ENCODE data around the gene HOXA6. TPM values are rescaled to one million over a fixed set of nuclear protein-coding genes. Genes with fewer than 3 reads are reported as not detected.

Gene HOXA6
- total RNA-seq, 2 experiments from 2014 or later, result not detected

GRCh38 chr7:27117887-27118491, 29.6 kb downstream of the HOXA6 start:
- H3K4me1 Mint-ChIP-seq (ENCODE audit: low read depth), result no peaks in the 10 kb centered on the region
- no peaks in the 10 kb centered on the region for H3K4me1 ChIP-seq (ENCODE audit: insufficient read depth, low read length)
- CTCF ChIA-PET, result no interaction called here
- peaks cover 27% of the 10 kb centered on the region for H3K27me3 Mint-ChIP-seq
- ATAC-seq (ENCODE audit: poor library complexity), result no peak
- DNase-seq, result no peak
- H3K27me3 ChIP-seq (ENCODE audit: control insufficient read depth in 1 of 2, insufficient read depth in 2 of 2, low read length in 2 of 2), result peaks cover 0 to 5% of the 10 kb centered on the region in 2 experiments
- H3K9me3 Mint-ChIP-seq, result no peaks in the 10 kb centered on the region
- H3K4me3 Mint-ChIP-seq, result no peak overlapping the region
- no peaks in the 10 kb centered on the region for H3K36me3 Mint-ChIP-seq (ENCODE audit: low read depth)
- no peak overlapping the region for H3K27ac ChIP-seq (ENCODE audit: low read depth in 1 of 2, low read length in 2 of 2)
- no peaks in the 10 kb centered on the region for H3K36me3 ChIP-seq (ENCODE audit: insufficient read depth, low read length)
- intact Hi-C loops (cut with DNase I, micrococcal nuclease), result no loop called here
- no peak overlapping the region for H3K27ac Mint-ChIP-seq
- H3K9me3 ChIP-seq (ENCODE audit: control insufficient read depth in 1 of 2, insufficient read depth in 1 of 2, low read length in 2 of 2), result peaks cover 0 to 8% of the 10 kb centered on the region in 2 experiments
- no peak for TF ChIP-seq CTCF (IDR thresholded peaks at IDR 0.05)
- no peak overlapping the region for H3K4me3 ChIP-seq (ENCODE audit: low read length)
- POLR2A ChIA-PET, result no interaction called here

DNA sequence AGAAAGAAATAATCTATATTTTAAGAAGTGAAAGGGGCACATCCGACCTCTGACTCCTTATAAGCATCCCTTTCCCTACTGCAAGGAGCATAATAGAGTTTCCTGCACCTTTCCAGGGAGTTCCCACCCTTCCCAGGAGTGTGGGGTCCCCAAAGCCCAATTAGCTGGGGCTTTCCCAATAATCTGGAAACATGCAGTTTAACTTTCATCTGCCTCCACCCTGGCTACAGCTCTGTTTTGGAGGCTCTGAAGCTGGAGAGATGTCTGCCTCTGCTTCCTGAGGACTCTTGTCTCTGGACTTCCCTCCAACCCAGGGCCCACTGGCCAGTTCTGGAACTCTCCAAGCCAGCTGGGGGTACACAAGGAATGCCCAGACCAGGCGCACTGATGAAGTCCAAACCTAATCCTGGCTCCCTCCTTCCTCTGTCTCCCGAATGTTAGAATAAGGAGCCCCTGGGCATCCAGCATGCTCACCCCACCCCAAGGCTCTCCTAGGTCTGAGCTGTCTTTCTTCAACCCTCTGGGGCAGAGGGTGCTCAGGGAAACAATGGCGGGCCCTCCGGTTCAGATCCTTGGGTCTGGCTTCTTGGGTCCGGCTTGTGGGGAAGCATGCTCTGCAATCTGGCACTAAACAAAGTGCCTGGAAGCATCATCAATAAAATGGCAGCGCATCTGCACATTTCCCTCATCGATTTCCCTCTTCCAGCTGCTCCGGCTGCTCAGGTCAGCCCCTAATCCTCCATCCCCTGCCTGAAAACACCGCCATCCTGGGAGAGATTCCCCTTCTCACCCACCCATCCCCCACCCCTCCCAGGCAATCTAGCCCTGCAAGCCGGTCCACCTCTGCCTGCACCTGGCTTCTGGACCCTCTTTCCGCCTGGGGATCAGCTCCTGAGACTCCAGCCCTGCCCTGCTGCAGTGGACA, 30.4 kb downstream of the HOXA6 start:
- H3K27me3 ChIP-seq (ENCODE audit: control insufficient read depth in 1 of 2, insufficient read depth in 2 of 2, low read length in 2 of 2), result peaks cover 0 to 5% of the 10 kb centered on the region in 2 experiments
- no peak overlapping the region for H3K27ac Mint-ChIP-seq
- H3K4me1 ChIP-seq (ENCODE audit: insufficient read depth, low read length), result no peaks in the 10 kb centered on the region
- POLR2A ChIA-PET, result no interaction called here
- TF ChIP-seq CTCF (IDR thresholded peaks at IDR 0.05), result no peak
- no peaks in the 10 kb centered on the region for H3K9me3 Mint-ChIP-seq
- H3K36me3 Mint-ChIP-seq (ENCODE audit: low read depth), result no peaks in the 10 kb centered on the region
- no peaks in the 10 kb centered on the region for H3K4me1 Mint-ChIP-seq (ENCODE audit: low read depth)
- peaks cover 27% of the 10 kb centered on the region for H3K27me3 Mint-ChIP-seq
- no peak overlapping the region for H3K4me3 Mint-ChIP-seq
- H3K4me3 ChIP-seq (ENCODE audit: low read length), result no peak overlapping the region
- no peak overlapping the region for H3K27ac ChIP-seq (ENCODE audit: low read depth in 1 of 2, low read length in 2 of 2)
- peaks cover 0 to 8% of the 10 kb centered on the region in 2 experiments for H3K9me3 ChIP-seq (ENCODE audit: control insufficient read depth in 1 of 2, insufficient read depth in 1 of 2, low read length in 2 of 2)
- ATAC-seq (ENCODE audit: poor library complexity), result no peak
- DNase-seq, result no peak
- H3K36me3 ChIP-seq (ENCODE audit: insufficient read depth, low read length), result no peaks in the 10 kb centered on the region
- CTCF ChIA-PET, result no interaction called here
- intact Hi-C loops (cut with DNase I, micrococcal nuclease), result no loop called here

GRCh38 chr7:27116031-27116961, 31.3 kb downstream of the HOXA6 start:
- CTCF ChIA-PET, result no interaction called here
- no peak overlapping the region for H3K27ac Mint-ChIP-seq

More at GRCh38 chr7:27116031-27116961, 31.3 kb downstream of the HOXA6 start:
- peaks cover 0 to 8% of the 10 kb centered on the region in 2 experiments for H3K9me3 ChIP-seq (ENCODE audit: control insufficient read depth in 1 of 2, insufficient read depth in 1 of 2, low read length in 2 of 2)
- H3K36me3 Mint-ChIP-seq (ENCODE audit: low read depth), result no peaks in the 10 kb centered on the region
- no peak for TF ChIP-seq CTCF (IDR thresholded peaks at IDR 0.05)
- H3K9me3 Mint-ChIP-seq, result no peaks in the 10 kb centered on the region
- peaks cover 36% of the 10 kb centered on the region for H3K27me3 Mint-ChIP-seq
- no peaks in the 10 kb centered on the region for H3K4me1 Mint-ChIP-seq (ENCODE audit: low read depth)
- intact Hi-C loops (cut with DNase I, micrococcal nuclease), result no loop called here
- no peak for ATAC-seq (ENCODE audit: poor library complexity)
- POLR2A ChIA-PET, result no interaction called here
- no peak for DNase-seq
- no peaks in the 10 kb centered on the region for H3K36me3 ChIP-seq (ENCODE audit: insufficient read depth, low read length)
- no peak overlapping the region for H3K4me3 Mint-ChIP-seq
- peaks cover 2 to 5% of the 10 kb centered on the region in 2 experiments for H3K27me3 ChIP-seq (ENCODE audit: control insufficient read depth in 1 of 2, insufficient read depth in 2 of 2, low read length in 2 of 2)
- H3K4me1 ChIP-seq (ENCODE audit: insufficient read depth, low read length), result no peaks in the 10 kb centered on the region
- no peak overlapping the region for H3K27ac ChIP-seq (ENCODE audit: low read depth in 1 of 2, low read length in 2 of 2)
- H3K4me3 ChIP-seq (ENCODE audit: low read length), result no peak overlapping the region

Measured in CD4-positive, alpha-beta T cell (primary cell).